ENCODE data around the gene SPANXN3. TPM values are rescaled to one million over a fixed set of nuclear protein-coding genes. Genes with fewer than 3 reads are reported as not detected.

Gene SPANXN3, protein sequence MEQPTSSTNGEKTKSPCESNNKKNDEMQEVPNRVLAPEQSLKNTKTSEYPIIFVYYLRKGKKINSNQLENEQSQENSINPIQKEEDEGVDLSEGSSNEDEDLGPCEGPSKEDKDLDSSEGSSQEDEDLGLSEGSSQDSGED
- not detected for total RNA-seq

DNA sequence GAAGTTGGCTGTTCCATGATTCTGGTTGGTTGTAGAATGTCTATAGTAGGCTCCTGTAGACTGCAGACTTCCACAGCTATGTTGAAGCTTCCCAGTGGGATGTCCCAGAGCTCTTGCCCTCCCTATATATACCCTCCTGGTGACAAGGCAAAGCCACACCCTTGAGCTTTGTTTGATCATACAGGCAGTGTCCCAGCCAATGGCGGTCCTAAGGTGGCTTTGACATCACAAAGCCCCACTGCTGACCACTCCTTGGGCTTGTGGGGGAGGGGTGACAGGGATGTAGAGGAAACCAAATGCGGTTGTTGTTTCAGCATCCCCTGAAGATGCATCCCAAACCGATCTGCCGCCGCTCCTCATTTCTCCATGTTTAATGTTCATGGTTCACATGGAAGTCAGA is at the start of gene SPANXN3:
Gene SPANXN3 (minus strand): TSS at position 101 of the 400 bp plus-strand sequence. CDS start 84 bp downstream, at position 17.

Other genes starting within 250 kb of the SPANXN3 start
- 16.2 TPM for gene SLITRK4, start 118.6 kb upstream of the SPANXN3 start, total RNA-seq
- gene SPANXN2, start 203.3 kb upstream of the SPANXN3 start, total RNA-seq: not detected

Data from camera-type eye (tissue), 1 donor.